Measurements from ENCODE around the gene RPS29. TPM values are rescaled to one million over a fixed set of nuclear protein-coding genes. Genes with fewer than 3 reads are reported as not detected.
"Not testable (repeated sequence)": the region's sequence is repeated elsewhere in the genome, so short reads cannot be mapped to it uniquely, and the experiment has no call there.

RPS29 gene
- polyA plus RNA-seq, 1 experiment: 3,597 TPM

- peak within 1 kb of the TSS; percentile 93 for H3K4me3 ChIP-seq (ENCODE audit: low read depth, low read length)
- H3K27me3 ChIP-seq (ENCODE audit: control insufficient read depth, insufficient read depth, low read length): no peaks in the 10 kb centered on the region
- peak; percentile 53 for TF ChIP-seq CTCF (IDR thresholded peaks at IDR 0.05; ENCODE audit: low read depth, low read length)
- ChIA-PET POLR2A (interaction anchor here (0.6 to 2.5 kb wide), 16 partner anchors 8 to 442 kb away, joined by 3 to 26 read pairs (median 6); partner anchors contain the start of genes DNAAF2, KLHDC2, LRR1 and NEMF), CTCF (interaction anchor here (0.8 to 2.6 kb wide), 4 partner anchors 14 to 159 kb away, joined by 3 to 17 read pairs (median 6); partner anchors contain the start of gene DNAAF2)
- peak within 1 kb of the TSS; percentile 95 for H3K27ac ChIP-seq (ENCODE audit: low read depth, low read length)
- no peaks in the 10 kb centered on the region; the same call in 1 of the 2 replicates for H3K9me3 ChIP-seq (ENCODE audit: control insufficient read depth, insufficient read depth, low read length)
- peak; percentile 98 for DNase-seq (ENCODE audit: low read depth, low spot score)
These were observed 34.3 kb upstream of the RPS29 start, which contains the start of the genes MGAT2 and RPL36AL for GRCh38 chr14:49620182-49621113. TSS of gene MGAT2 (plus strand) at chr14:49620799. CDS start at chr14:49621269, 470 bp downstream. TSS of gene RPL36AL (minus strand) at chr14:49620626. CDS start at chr14:49619104, 1,522 bp downstream.

- H3K27ac ChIP-seq (ENCODE audit: low read depth, low read length): peak overlapping the region; percentile 95
- H3K9me3 ChIP-seq (ENCODE audit: control insufficient read depth, insufficient read depth, low read length): no peaks in the 10 kb centered on the region; the same call in 1 of the 2 replicates
- ChIA-PET CTCF (interaction anchor here (1.3 to 2.6 kb wide), 3 partner anchors 15 to 158 kb away, joined by 4 to 17 read pairs (median 9); partner anchors contain the start of gene DNAAF2), POLR2A (interaction anchor here (0.6 to 2.5 kb wide), 13 partner anchors 8 to 266 kb away, joined by 3 to 26 read pairs (median 6); partner anchors contain the start of genes DNAAF2, KLHDC2, LRR1 and NEMF)
- no peak for TF ChIP-seq CTCF (IDR thresholded peaks at IDR 0.05; ENCODE audit: low read depth, low read length)
- H3K27me3 ChIP-seq (ENCODE audit: control insufficient read depth, insufficient read depth, low read length): no peaks in the 10 kb centered on the region
- H3K4me3 ChIP-seq (ENCODE audit: low read depth, low read length): peak overlapping the region; percentile 93
- no peak for DNase-seq (ENCODE audit: low read depth, low spot score)
These were observed 33.5 kb upstream of the RPS29 start for GRCh38 chr14:49619730-49620129.

GRCh38 chr14:49619273-49619672, 33.1 kb upstream of the RPS29 start:
- POLR2A ChIA-PET: interaction anchor here (1.0 to 2.3 kb wide), 2 partner anchors 13 to 20 kb away, joined by 4 to 26 read pairs; partner anchors contain the start of gene LRR1

GRCh38 chr14:49617852-49618519, 31.8 kb upstream of the RPS29 start:
- H3K4me3 ChIP-seq (ENCODE audit: low read depth, low read length): no peak overlapping the region
- CTCF ChIA-PET: interaction anchor here (0.7 to 1.4 kb wide), 3 partner anchors 16 to 31 kb away, joined by 4 to 8 read pairs (median 8); partner anchors contain the start of gene RPS29

More at GRCh38 chr14:49619273-49619672, 33.1 kb upstream of the RPS29 start:
- DNase-seq (ENCODE audit: low read depth, low spot score); H3K27ac ChIP-seq (ENCODE audit: low read depth, low read length); H3K9me3 ChIP-seq (ENCODE audit: control insufficient read depth, insufficient read depth, low read length); H3K27me3 ChIP-seq (ENCODE audit: control insufficient read depth, insufficient read depth, low read length): not testable (repeated sequence)
- CTCF ChIA-PET: interaction anchor here (2.6 kb wide), 1 partner anchor 15 kb away, joined by 17 read pairs; the partner anchor contains the start of gene DNAAF2
- peak overlapping the region; percentile 93 for H3K4me3 ChIP-seq (ENCODE audit: low read depth, low read length)

More at GRCh38 chr14:49617852-49618519, 31.8 kb upstream of the RPS29 start:
- peak overlapping the region; percentile 72 for H3K27ac ChIP-seq (ENCODE audit: low read depth, low read length)
- DNase-seq (ENCODE audit: low read depth, low spot score): no peak
- H3K27me3 ChIP-seq (ENCODE audit: control insufficient read depth, insufficient read depth, low read length): no peaks in the 10 kb centered on the region
- POLR2A ChIA-PET: interaction anchor here (0.7 to 1.0 kb wide), 2 partner anchors 15 to 19 kb away, joined by 3 to 4 read pairs; partner anchors contain the start of gene LRR1
- TF ChIP-seq CTCF (IDR thresholded peaks at IDR 0.05; ENCODE audit: low read depth, low read length): no peak
- no peaks in the 10 kb centered on the region; the same call in 1 of the 2 replicates for H3K9me3 ChIP-seq (ENCODE audit: control insufficient read depth, insufficient read depth, low read length)

All from AG04450 (cell line).